A204.1 (cell line): Measurements from ENCODE around the gene NDRG4.
"Not testable (repeated sequence)": the region's sequence is repeated elsewhere in the genome, so short reads cannot be mapped to it uniquely, and the experiment has no call there.

Experiments
- FAIRE-seq: peaks from 2 replicates; lab custom pipeline; 2012; peaks lifted over from hg19 to GRCh38; lab: Jason Lieb, UNC

Gene NDRG4

DNA sequence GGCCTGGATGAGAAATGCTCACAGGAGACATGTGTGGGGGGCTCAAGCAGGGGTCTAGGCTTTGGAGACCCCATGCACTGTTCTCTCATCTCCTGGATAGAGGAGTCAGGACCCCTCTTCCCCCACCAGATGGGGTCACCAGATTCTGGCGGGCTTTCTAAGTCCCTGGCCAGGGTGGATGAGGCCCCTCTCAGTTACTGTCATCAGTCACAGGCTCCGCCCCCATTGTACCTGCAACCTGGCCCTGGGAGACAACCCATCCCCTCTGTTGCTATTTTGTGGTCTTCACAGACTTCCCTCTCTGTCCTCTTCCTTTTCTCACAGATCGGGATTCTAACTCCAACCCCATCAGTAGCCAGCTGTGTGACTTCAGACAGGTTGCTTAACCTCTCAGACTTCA lies 33.5 kb upstream of the NDRG4 start:
- FAIRE-seq: no peak

- FAIRE-seq: no peak
Observed at GRCh38 chr16:58467905-58468304, 32.0 kb upstream of the NDRG4 start.

- no peak for FAIRE-seq
Observed at GRCh38 chr16:58471209-58471975, 28.6 kb upstream of the NDRG4 start.

- no peak for FAIRE-seq
Observed at GRCh38 chr16:58472266-58472665, 27.7 kb upstream of the NDRG4 start.

GRCh38 chr16:58472827-58473226 lies 27.1 kb upstream of the NDRG4 start:
- no peak for FAIRE-seq

DNA sequence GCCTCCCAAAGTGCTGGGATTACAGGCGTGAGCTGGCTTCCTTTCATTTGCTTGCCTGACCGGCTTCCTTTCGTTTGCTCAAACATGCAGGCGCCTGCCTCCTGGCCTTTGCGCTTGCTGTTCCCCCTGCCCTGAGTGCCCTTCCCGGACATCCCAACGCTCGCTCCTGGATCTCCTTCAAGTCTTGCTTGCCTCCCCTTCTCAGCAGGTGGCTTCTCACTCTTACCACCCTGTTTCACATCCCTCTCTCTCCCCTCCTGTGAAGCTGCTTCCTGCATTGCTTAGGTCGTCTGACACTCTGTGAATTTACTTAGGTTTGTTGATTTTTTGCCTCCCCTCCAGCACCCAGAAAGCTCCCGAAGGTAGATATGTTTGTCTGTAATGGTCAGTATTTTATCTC lies 25.6 kb upstream of the NDRG4 start:
- no peak for FAIRE-seq

DNA sequence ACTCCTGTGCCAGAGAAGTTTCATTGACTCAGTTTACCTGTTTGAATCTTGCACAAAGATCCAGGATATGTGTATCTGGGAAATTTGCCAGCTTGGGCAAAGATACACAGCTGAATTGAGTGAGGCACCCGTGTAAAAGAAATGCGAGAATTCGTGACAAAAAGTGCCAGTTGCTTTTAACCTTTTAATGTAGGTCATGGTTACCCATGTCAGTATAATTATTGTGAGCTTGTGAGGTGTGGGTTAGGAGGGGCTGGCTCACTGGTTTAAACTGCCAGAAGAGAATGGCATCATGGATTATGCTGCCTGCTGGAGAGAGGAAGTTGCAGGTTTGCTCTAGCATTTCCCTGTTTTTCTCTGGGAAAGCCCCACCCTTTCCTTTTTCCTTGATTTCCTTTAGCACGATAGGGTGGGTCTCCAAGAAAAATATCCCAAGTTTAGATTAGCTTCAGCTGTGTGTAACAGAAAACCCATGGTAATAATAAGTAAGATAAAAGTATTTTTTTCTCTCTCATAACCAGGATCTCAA lies 24.8 kb upstream of the NDRG4 start:
- FAIRE-seq: no peak

DNA sequence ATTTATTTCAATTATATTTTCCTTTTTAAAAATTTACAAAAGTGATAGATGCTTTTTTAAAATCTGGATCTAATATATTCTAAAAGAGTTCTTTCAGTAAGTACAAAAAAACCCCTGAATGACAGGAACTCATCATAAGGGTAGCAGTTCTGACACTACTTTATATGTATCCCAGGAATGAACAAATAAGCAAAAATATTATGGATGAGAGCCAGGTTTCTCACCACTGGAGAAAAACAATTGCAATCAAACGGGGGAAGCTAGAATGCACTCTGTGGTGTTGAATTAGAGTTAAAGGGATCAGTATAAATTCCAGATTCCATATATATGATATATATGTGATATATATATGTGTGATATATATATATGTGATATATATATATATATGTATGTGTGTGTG lies 23.2 kb upstream of the NDRG4 start:
- FAIRE-seq: no peak

DNA sequence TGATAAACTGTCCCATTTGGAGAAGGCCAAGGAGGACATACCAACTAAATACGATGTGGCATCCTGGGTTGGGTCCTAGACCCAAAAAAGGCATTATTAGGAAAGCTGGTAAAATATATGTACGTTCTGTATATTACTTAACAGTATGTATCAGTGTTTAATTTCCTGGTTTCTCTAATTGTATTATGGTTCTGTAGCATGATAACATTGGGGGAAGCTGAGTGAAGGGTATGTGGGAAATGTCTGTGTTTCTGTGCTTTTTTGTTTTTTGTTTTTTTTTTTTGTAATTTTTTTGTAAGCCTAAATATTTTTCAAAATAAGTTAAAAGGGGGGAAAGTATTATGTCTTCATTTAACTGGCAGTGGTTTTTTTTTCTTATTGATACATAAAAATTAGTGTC lies 21.5 kb upstream of the NDRG4 start:
- FAIRE-seq: no peak

DNA sequence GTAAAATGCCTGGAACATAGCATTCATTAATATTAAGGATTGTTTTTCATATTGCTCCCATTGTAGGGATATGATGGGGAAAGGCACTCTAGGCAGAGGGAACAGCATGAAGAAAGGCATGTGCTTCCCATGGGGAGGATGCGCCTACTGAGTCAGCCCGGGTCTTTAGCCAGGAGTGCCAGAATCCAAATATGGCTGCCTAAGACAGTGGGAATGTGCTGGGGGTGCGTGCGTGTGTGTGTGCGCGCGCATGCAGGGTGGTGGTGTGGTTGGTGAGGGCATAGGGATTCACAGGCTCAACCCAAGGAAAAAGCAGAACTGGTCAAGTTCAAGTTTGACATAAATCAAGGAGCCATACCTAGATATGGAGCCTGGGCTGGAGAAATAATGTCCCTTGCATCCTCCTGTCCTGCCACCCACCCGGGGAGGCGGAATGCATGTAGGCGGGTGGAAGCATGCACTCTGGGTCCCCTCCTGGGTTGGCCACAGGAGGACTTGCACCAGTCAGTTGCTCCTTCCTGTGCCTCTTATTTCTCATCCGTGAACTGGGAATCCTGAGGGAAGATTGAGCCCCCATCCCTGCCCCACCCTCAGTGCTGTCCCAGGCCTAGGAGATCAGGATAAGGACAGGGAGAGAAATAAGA lies 18.6 kb upstream of the NDRG4 start:
- no peak for FAIRE-seq

DNA sequence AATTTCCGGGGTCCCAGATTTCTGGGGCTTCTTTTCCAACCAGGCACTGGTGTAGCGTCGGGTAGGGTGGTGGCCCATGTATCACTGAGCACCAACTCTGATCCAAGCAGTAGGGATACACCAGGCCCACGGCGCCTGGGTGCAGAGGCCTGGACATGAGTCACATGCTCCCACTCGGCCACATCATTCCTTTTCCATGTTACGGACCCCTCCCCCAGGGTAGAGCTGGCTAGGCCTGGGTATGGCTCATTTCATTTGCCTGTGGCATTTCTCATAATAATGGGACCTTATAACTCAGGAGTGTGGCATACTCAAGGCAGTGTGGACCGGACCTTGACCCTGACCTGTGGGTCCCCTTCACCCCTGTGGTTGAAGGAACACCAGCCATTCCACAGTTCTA lies 18.0 kb upstream of the NDRG4 start:
- no peak for FAIRE-seq

DNA sequence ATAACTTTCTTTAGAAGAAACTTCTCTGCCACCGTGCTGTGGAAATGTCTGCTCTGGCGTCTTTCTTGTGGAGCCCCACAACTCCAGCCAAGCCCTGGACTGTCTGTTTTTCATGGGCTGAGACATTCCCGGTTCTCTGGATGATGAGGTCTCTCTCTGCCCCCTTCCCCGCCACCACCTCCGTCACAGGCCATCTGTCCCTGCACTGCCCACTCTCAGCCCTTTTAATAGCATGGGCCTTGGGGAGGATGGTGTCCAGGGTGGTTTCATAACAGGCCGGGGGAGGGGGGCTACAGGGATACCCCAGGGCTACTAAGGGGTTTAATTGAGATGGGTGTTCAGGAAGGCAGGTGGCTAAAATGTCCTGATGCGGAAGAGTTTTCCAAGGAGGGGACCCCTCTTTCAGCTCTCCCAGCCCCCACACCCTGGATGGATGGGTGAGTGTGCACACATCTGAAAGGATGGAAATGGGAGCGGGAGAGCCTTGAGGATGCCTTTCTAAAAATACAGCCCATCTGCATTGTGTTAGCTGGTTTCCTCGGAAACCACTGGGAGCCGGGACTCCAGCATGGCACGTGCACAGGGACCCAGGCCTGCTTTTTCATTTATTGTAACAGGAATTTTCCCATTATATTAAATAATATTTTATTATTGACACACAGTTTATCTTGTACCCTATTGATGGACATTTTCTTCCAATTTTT lies 14.6 kb upstream of the NDRG4 start:
- FAIRE-seq: no peak

GRCh38 chr16:58487566-58488351 lies 12.2 kb upstream of the NDRG4 start:
- FAIRE-seq: no peak

DNA sequence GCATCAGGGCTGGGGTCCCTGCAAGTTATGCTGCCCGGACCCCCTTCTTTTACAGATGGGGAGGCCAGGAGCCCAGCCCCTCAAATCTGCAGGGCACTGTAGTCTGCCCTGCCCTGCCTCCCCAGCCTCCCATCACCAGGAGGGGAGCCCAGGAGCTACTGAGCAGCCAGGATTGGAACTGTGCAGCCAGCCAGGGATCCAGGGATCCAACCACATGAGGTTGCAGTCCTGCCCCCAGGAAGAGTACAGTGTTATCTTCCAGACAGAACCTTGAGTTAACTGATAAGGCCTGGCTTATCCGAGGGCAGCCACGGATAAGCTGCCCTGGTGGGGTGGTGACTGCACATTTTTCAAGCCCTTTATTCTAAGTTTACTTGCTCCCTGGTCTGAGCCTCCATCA lies 11.4 kb upstream of the NDRG4 start:
- no peak for FAIRE-seq

DNA sequence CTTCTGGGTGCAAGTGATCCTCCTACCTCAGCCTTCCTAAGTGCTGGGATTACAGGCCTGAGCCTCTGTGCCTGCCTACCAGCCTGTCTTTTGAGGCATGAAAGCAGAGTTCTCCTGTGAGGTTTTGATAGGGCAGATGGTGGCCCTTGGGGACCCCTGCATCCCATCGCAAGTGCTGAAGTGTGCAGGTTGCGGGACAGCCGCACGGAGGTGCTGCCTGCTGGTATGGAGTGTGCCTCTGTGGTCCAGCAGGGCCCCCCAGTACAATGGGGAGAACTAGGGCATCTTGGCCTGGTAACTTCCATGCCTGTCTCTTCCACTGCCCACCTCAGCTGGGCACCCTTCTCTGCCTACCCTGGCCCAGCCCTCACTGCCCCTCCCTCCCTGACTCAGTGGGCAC lies 9.9 kb upstream of the NDRG4 start:
- no peak for FAIRE-seq

GRCh38 chr16:58490539-58490938 lies 9.4 kb upstream of the NDRG4 start:
- FAIRE-seq: not testable (repeated sequence)

- no peak for FAIRE-seq
Observed at GRCh38 chr16:58492066-58492465, 7.9 kb upstream of the NDRG4 start.

- no peak for FAIRE-seq
Observed at GRCh38 chr16:58492735-58493134, 7.2 kb upstream of the NDRG4 start.

DNA sequence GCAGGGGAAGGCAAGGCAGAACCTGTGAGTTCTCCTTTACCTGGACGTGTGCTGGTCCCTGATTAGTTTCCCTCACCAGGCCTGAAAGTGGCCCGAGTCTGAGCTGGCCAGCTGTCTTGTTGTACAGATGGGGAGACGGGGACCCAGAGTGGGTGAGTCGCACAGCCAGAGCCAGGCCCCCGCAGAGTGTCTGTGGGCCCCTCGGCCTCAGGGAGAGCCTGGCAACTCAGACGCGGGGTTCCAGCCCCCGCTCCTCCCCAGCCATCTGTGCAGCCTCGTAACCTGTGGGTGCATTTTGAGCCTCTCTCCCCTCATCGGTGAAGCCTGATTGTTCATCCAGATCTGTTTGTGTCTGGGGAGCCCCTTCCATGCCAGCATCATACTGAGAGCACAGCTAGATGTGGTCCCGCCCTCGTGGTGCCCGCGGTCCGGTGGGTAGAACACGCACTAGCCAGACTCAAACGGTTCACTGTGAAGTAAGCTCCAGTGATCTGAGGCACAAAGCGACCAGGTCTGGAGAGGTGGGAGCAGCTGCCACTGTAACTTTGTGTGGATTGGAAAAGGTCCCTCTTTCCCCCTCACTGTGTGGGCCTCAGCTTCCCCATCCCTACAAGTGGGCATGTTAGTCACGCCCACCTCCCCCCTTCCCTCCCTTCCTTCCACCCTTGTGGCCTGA lies 6.0 kb upstream of the NDRG4 start:
- FAIRE-seq: no peak

DNA sequence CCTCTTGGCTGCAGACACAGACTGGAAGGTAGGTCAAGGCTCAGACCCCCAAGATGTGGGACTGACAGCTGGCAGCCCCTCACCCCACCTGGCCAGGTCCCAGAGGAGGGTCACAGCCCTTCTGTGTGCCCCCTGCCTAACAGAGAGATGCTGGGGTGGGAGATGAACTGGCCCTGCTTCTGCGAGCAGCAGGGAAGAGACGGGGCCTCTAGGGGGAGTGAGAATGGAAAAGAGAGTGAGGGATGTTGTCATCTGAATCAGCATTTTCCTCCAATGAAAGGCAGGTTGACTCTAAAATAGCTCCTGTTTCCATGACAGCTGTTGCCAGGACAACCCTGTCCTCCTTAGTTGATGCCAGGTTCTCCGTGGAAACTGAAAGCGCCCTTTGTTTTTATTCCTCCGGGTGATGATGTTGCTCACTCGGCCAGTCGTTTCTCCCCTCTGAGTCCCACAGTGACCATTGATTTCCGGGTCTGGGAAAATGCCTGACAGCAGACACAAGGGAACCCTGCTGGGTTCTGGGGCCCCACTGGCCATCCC lies 4.9 kb upstream of the NDRG4 start:
- peak; percentile 99 for FAIRE-seq

- no peak for FAIRE-seq
Observed at GRCh38 chr16:58495521-58496331, 4.2 kb upstream of the NDRG4 start.
